ENCODE measurements around the gene RANBP1.

DNA sequence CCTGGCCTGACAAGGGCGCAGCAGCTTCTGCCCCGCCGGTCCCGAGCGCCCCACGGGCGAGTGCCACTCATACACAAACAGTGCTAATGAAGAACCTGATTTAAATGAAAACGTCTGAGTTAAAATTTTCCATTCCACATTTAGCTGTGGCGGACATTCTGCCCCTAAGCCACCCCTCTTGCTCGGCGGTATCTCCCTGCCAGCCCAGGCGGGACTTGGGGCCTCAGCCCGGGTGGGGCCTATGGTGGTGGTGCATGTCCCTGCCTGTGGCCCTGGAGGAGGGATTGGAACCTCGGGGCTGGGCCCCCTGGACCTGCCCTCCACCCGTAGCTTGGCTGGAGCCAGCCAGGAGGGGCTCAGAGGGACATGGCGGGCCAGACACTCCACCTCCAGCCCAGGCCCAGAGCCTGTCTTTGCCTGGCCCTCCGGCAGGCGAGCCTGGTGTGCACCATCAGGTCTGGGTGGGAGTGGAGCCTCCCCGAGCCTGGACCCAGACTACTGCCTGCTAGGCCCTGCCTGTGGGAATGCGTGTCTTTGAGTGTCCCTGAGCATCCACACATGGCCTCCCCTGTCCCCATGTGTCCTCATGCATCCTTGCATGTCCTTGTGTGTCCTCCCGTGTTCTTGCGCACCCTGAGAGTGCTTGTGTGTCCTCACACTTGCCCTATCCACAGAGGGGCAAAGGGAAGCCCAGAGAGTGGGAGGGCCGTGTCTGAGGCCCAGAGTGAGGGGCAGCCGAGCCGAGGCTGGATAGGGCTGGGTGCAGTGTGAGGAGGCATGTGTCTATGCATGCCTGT is 20.1 kb downstream of the RANBP1 start:
- TF ChIP-seq, protein P1, sequence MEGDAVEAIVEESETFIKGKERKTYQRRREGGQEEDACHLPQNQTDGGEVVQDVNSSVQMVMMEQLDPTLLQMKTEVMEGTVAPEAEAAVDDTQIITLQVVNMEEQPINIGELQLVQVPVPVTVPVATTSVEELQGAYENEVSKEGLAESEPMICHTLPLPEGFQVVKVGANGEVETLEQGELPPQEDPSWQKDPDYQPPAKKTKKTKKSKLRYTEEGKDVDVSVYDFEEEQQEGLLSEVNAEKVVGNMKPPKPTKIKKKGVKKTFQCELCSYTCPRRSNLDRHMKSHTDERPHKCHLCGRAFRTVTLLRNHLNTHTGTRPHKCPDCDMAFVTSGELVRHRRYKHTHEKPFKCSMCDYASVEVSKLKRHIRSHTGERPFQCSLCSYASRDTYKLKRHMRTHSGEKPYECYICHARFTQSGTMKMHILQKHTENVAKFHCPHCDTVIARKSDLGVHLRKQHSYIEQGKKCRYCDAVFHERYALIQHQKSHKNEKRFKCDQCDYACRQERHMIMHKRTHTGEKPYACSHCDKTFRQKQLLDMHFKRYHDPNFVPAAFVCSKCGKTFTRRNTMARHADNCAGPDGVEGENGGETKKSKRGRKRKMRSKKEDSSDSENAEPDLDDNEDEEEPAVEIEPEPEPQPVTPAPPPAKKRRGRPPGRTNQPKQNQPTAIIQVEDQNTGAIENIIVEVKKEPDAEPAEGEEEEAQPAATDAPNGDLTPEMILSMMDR (IDR thresholded peaks at IDR 0.05): no peak
- TF ChIP-seq EZH2 (IDR thresholded peaks at IDR 0.05; ENCODE audit: borderline replicate concordance, insufficient read depth, low read depth, low read length, poor library complexity, severe bottlenecking): no peak
